Uterus (tissue), 4 donors: ENCODE results near the gene RDM1. TPM values are rescaled to one million over a fixed set of nuclear protein-coding genes. Genes with fewer than 3 reads are reported as not detected.

ENCODE experiments used
- DNase-seq, 2 donors: peaks; one replicate each; pipeline ENCODE4 v3.0.0-alpha.2; 2019 to 2020
- H3K27ac ChIP-seq, 2 donors: fragments of 200-600 bp; sonication (generic); 1 replicate in 1 of 2; 2 replicates in 1 of 2; pipeline ENCODE4 v1.5.1; 2016 to 2018
- H3K27me3 ChIP-seq, 2 donors: fragments of 200-600 bp; sonication (generic); one replicate each; pipeline ENCODE4 v1.5.1; 2018 to 2019; ENCODE audit warnings: control low read depth in 1 of 2
- H3K36me3 ChIP-seq, 2 donors: fragments of 200-600 bp; sonication (generic); one replicate each; pipeline ENCODE4 v1.5.1; 2019; ENCODE audit warnings: control low read depth in 1 of 2
- H3K4me1 ChIP-seq, 2 donors: fragments of 200-600 bp; sonication (generic); one replicate each; pipeline ENCODE4 v1.5.1; 2018 to 2019; ENCODE audit warnings: control low read depth in 1 of 2
- H3K4me3 ChIP-seq, 2 donors: fragments of 200-600 bp; sonication (generic); 1 replicate in 1 of 2; 2 replicates in 1 of 2; pipeline ENCODE4 v1.5.1; 2018 to 2019; ENCODE audit warnings: mild to moderate bottlenecking in 1 of 2
- H3K9me3 ChIP-seq, 2 donors: fragments of 200-600 bp; sonication (generic); one replicate each; pipeline ENCODE4 v1.5.1; 2019; ENCODE audit warnings: control low read depth in 1 of 2
- POLR2A ChIP-seq, 2 donors: fragments of 450-650 bp; IDR thresholded peaks; one replicate each; pipeline ENCODE4 v1.6.1; 2016; ENCODE audit warnings: antibody characterized with exemption in 2 of 2, mild to moderate bottlenecking in 1 of 2, moderate library complexity in 1 of 2
- intact Hi-C: fragments of 100-400 bp; cut with DNase I; formaldehyde crosslinking; loops from one replicate; pipeline ENCODE4 v1.15.1; 2023; ENCODE audit warnings: low total_unique reads
- total RNA-seq, 4 donors: library from RNA; depleted of rRNA in 3 of 4; stranded (reverse); fragments of >200 nt in 3 of 4; gene quantifications; one replicate each; pipeline versions ENCODE4 v1.1.0 to v1.2.4, GENCODE V29; 2014 to 2023
- TF ChIP-seq, protein P1 (sequence below), 4 experiments: fragments of 200-600 bp in 2 of 4; fragments of 450-650 bp in 2 of 4; sonication (generic) in 2 of 4; IDR thresholded peaks; one replicate each; pipeline ENCODE4 v1.5.1; 2016 to 2019; ENCODE audit warnings: antibody characterized with exemption in 4 of 4, mild to moderate bottlenecking in 2 of 4, moderate library complexity in 1 of 4
- donor health status: DM: yes; HTN: yes; CAD: no.

The RDM1 gene
- total RNA-seq, 4 donors from 2014 or later = 3.5 TPM; not detected in 3

DNA sequence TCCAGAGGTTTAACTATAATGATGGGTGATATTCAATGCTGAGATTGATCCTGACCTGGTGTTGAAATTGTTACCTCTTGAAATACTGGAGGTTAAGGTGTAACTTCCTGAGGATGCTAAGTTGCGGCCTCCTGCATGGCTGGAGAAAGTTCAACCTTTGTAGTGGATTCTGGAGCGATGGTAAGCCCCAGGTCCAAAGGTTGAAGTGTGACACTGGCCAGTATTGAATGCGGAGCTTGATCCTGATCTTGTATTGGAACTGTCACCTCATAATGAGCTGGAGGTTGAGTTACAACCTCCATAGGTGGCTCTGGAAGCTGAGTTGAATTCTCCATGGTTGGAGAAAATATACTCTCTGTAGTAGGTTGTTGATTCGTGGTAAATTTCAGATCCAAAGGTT is 17.0 kb downstream of the RDM1 start:
- H3K4me3 ChIP-seq = no peak overlapping the region
- no peaks in the 10 kb centered on the region for H3K9me3 ChIP-seq
- DNase-seq = no peak
- H3K27me3 ChIP-seq = no peaks in the 10 kb centered on the region
- TF ChIP-seq POLR2A (IDR thresholded peaks at IDR 0.05) = no peak
- H3K27ac ChIP-seq = no peak overlapping the region
- intact Hi-C loops = no loop called here
- H3K36me3 ChIP-seq = no peaks in the 10 kb centered on the region
- no peaks in the 10 kb centered on the region for H3K4me1 ChIP-seq

DNA sequence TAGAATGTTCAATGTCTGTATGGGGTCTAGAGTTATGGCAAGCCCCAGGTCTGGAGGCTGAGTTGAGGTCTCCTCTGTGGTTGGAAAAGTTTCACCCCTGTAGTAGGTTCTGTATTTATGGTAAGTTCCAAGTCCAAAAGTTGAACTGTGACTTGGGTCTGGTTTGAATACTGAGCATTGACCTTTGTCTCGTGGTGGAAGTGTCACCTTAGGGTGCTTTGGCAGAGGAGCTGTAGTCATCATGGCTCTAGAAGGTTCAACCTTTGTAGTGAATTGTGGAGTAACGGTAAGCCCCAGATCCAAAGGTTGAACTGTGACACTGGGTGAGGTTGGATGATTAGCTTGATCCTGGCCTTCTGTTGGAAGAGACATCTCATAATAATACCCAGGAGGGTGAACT is 17.6 kb downstream of the RDM1 start:
- Histone ChIP-seq H3K4me3 (no peak overlapping the region), H3K4me1 (no peaks in the 10 kb centered on the region), H3K9me3 (no peaks in the 10 kb centered on the region), H3K27ac (no peak overlapping the region), H3K27me3 (no peaks in the 10 kb centered on the region), H3K36me3 (no peaks in the 10 kb centered on the region)
- TF ChIP-seq, protein P1, sequence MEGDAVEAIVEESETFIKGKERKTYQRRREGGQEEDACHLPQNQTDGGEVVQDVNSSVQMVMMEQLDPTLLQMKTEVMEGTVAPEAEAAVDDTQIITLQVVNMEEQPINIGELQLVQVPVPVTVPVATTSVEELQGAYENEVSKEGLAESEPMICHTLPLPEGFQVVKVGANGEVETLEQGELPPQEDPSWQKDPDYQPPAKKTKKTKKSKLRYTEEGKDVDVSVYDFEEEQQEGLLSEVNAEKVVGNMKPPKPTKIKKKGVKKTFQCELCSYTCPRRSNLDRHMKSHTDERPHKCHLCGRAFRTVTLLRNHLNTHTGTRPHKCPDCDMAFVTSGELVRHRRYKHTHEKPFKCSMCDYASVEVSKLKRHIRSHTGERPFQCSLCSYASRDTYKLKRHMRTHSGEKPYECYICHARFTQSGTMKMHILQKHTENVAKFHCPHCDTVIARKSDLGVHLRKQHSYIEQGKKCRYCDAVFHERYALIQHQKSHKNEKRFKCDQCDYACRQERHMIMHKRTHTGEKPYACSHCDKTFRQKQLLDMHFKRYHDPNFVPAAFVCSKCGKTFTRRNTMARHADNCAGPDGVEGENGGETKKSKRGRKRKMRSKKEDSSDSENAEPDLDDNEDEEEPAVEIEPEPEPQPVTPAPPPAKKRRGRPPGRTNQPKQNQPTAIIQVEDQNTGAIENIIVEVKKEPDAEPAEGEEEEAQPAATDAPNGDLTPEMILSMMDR (IDR thresholded peaks at IDR 0.05) = no peak
- no peak for TF ChIP-seq POLR2A (IDR thresholded peaks at IDR 0.05)
- intact Hi-C loops = no loop called here
- no peak for DNase-seq

DNA sequence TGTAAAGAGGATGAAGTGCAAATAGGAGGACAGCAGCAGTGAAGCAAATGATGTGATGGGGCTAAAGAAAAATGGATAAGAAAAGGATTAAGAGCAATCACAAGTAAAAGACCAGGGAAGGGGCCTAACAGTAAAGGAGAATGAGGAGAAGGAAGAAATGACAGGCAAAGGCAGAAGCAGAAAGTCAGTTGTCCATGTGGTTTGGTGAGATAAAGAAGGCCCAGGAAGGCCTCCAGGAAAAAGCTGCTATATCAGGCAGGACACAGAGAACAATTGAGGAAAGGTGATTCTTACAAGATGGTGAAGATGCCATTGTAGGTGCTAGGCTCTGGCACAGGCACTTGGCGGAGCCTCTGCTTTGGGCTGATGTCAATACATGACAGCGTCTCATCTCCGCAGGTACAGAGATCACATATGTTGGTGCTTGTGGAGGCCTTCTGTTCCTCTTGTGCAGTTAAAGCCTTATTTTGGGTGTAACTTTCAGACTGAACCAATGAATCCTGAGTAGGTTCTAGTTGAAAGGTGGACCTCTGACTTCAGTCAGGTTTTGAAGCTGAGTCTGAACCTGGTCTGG is 18.1 kb downstream of the RDM1 start:
- no peaks in the 10 kb centered on the region for H3K9me3 ChIP-seq

DNA sequence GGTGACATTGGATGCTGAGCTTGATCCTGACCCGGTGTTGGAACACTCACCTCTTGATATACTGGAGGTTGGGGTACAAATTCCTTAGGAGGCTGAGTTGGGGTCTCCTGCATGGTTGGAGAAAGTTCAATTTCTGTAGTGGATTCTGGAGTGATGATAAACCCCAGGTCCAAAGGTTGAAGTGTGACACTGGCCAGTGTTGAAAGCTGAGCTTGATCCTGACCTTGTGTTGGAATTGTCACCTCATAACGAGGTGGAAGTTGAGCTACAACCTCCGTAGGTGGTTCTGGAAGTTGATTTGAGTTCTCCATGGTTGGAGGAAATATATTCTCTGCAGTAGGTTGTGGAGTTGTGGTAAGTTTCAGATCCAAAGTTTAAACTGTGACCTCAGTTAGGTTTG is 21.2 kb downstream of the RDM1 start:
- no peaks in the 10 kb centered on the region for H3K36me3 ChIP-seq
- no peaks in the 10 kb centered on the region for H3K27me3 ChIP-seq
- intact Hi-C loops = no loop called here
- no peak overlapping the region for H3K27ac ChIP-seq
- H3K9me3 ChIP-seq = no peaks in the 10 kb centered on the region
- TF ChIP-seq, protein P1 (IDR thresholded peaks at IDR 0.05) = no peak
- TF ChIP-seq POLR2A (IDR thresholded peaks at IDR 0.05) = no peak
- no peaks in the 10 kb centered on the region for H3K4me1 ChIP-seq
- DNase-seq = no peak
- no peak overlapping the region for H3K4me3 ChIP-seq

More for the DNA sequence above, 18.1 kb downstream of the RDM1 start:
- intact Hi-C loops = no loop called here
- no peak overlapping the region for H3K4me3 ChIP-seq
- no peak for DNase-seq
- TF ChIP-seq POLR2A (IDR thresholded peaks at IDR 0.05) = no peak
- TF ChIP-seq, protein P1 (IDR thresholded peaks at IDR 0.05) = no peak
- no peaks in the 10 kb centered on the region for H3K4me1 ChIP-seq
- no peak overlapping the region for H3K27ac ChIP-seq
- H3K27me3 ChIP-seq = no peaks in the 10 kb centered on the region
- H3K36me3 ChIP-seq = no peaks in the 10 kb centered on the region

DNA sequence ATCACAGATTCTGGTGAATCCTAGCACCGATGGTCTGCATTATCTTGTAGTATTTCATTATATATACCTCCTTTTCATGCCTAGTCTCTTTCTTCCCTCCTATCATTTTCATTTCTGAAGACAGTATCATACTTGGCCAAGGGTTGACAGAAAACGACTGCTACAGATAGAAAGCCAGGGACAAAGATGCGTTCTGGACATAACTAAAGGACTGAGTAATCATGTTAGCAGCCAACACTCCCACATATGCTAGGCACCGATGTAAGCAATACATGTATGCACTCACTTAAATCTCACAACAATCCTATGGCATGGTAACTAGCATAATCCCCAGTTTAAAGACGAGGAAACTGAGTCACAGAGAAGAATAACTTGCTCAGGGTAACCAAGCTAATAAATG is 22.9 kb downstream of the RDM1 start:
- H3K4me1 ChIP-seq = no peaks in the 10 kb centered on the region
- no peak overlapping the region for H3K27ac ChIP-seq
- no peaks in the 10 kb centered on the region for H3K27me3 ChIP-seq
- no peaks in the 10 kb centered on the region for H3K36me3 ChIP-seq
- DNase-seq = no peak
- intact Hi-C loops = no loop called here
- no peak for TF ChIP-seq POLR2A (IDR thresholded peaks at IDR 0.05)
- TF ChIP-seq, protein P1 (IDR thresholded peaks at IDR 0.05) = no peak
- no peaks in the 10 kb centered on the region for H3K9me3 ChIP-seq
- no peak overlapping the region for H3K4me3 ChIP-seq
